HepG2 (cell line): ENCODE results near the gene EXOC5.

ENCODE experiments used
- NR2F2 ChIP-seq: IDR thresholded peaks from 2 replicates; pipeline ENCODE4 v1.6.1; 2012; ENCODE audit warnings: low read depth, inconsistent platforms, borderline replicate concordance
- ZNF24 ChIP-seq: fragments of 450-650 bp; IDR thresholded peaks from 2 replicates; pipeline ENCODE4 v1.6.1; 2017; ENCODE audit warnings: antibody characterized with exemption, mild to moderate bottlenecking

- TF ChIP-seq NR2F2 (no peak), ZNF24 (no peak)
Observed at GRCh38 chr14:57209561-57209960, 59.1 kb downstream of the EXOC5 start.
